H9 (cell line): ENCODE data around the gene GABBR2. TPM values are rescaled to one million over a fixed set of nuclear protein-coding genes. Genes with fewer than 3 reads are reported as not detected.

Experiments
- DNase-seq: peaks from one replicate; pipeline ENCODE4 v3.0.0-alpha.2; 2017
- H2AFZ ChIP-seq: one replicate; pipeline ENCODE4 v1.6.1; 2013; ENCODE audit warnings: mild to moderate bottlenecking, low read length, control low read depth, moderate library complexity
- H2AK5ac ChIP-seq: 2 replicates; pipeline ENCODE4 v1.6.1; 2013; ENCODE audit warnings: low read length, control low read depth, mixed read lengths; ENCODE audit not compliant: insufficient read length
- H2BK120ac ChIP-seq: one replicate; pipeline ENCODE4 v1.6.1; 2013; ENCODE audit warnings: low read depth, mild to moderate bottlenecking, low read length, control low read depth, inconsistent platforms; ENCODE audit not compliant: poor library complexity, severe bottlenecking
- H2BK12ac ChIP-seq: 2 replicates; pipeline ENCODE4 v1.6.1; 2013; ENCODE audit warnings: low read length, control low read depth, mixed read lengths, low read depth; ENCODE audit not compliant: insufficient read length
- H2BK15ac ChIP-seq: 2 replicates; pipeline ENCODE4 v1.6.1; 2013; ENCODE audit warnings: low read depth, low read length, control low read depth
- H2BK20ac ChIP-seq: one replicate; pipeline ENCODE4 v1.6.1; 2013; ENCODE audit warnings: low read depth, mild to moderate bottlenecking, low read length, control low read depth, inconsistent platforms; ENCODE audit not compliant: poor library complexity, severe bottlenecking
- H2BK5ac ChIP-seq: 2 replicates; pipeline ENCODE4 v1.6.1; 2013; ENCODE audit warnings: low read length, control low read depth, mixed read lengths; ENCODE audit not compliant: insufficient read length
- H3K14ac ChIP-seq: 2 replicates; pipeline ENCODE4 v1.6.1; 2013; ENCODE audit warnings: low read length, control low read depth; ENCODE audit not compliant: insufficient read depth
- H3K18ac ChIP-seq: 2 replicates; pipeline ENCODE4 v1.6.1; 2013; ENCODE audit warnings: low read depth, mild to moderate bottlenecking, mixed read lengths, low read length, control low read depth; ENCODE audit not compliant: insufficient read length
- H3K23ac ChIP-seq: 2 replicates; pipeline ENCODE4 v1.6.1; 2013; ENCODE audit warnings: low read length, control low read depth, mixed read lengths, low read depth; ENCODE audit not compliant: insufficient read length
- H3K23me2 ChIP-seq: 2 replicates; pipeline ENCODE4 v1.6.1; 2013; ENCODE audit warnings: low read depth, mild to moderate bottlenecking, mixed read lengths, low read length, control low read depth; ENCODE audit not compliant: insufficient read length, poor library complexity, severe bottlenecking
- H3K27ac ChIP-seq: 2 replicates; pipeline ENCODE4 v1.5.1; 2013; ENCODE audit warnings: low read length, control low read depth, mixed read lengths, low read depth; ENCODE audit not compliant: insufficient read length
- H3K27me3 ChIP-seq: 2 replicates; pipeline ENCODE4 v1.6.1; 2013; ENCODE audit warnings: low read length, control low read depth, inconsistent platforms; ENCODE audit not compliant: insufficient read depth
- H3K4ac ChIP-seq: 2 replicates; pipeline ENCODE4 v1.6.1; 2013; ENCODE audit warnings: low read depth, mild to moderate bottlenecking, control low read depth, inconsistent platforms, low read length, moderate library complexity
- H3K4me1 ChIP-seq: 2 replicates; pipeline ENCODE4 v1.6.1; 2013; ENCODE audit warnings: low read length, control low read depth, inconsistent platforms; ENCODE audit not compliant: insufficient read depth
- H3K4me2 ChIP-seq: 2 replicates; pipeline ENCODE4 v1.6.1; 2013; ENCODE audit warnings: low read length, control low read depth, mixed read lengths; ENCODE audit not compliant: insufficient read length, insufficient read depth
- H3K56ac ChIP-seq: 2 replicates; pipeline ENCODE4 v1.6.1; 2013; ENCODE audit warnings: low read depth, mild to moderate bottlenecking, mixed read lengths, low read length, control low read depth; ENCODE audit not compliant: insufficient read length
- H3K79me1 ChIP-seq: 2 replicates; pipeline ENCODE4 v1.6.1; 2013; ENCODE audit warnings: low read depth, mild to moderate bottlenecking, moderate library complexity, low read length, control low read depth, inconsistent platforms; ENCODE audit not compliant: insufficient read depth, poor library complexity, severe bottlenecking
- H3K79me2 ChIP-seq: 2 replicates; pipeline ENCODE4 v1.6.1; 2013; ENCODE audit warnings: low read length, control low read depth, inconsistent platforms; ENCODE audit not compliant: insufficient read depth
- H3K9ac ChIP-seq: 2 replicates; pipeline ENCODE4 v1.6.1; 2013; ENCODE audit warnings: low read length, control low read depth, mixed read lengths; ENCODE audit not compliant: insufficient read length; ENCODE audit errors: extremely low read depth
- H3K9me3 ChIP-seq: one replicate; pipeline ENCODE4 v1.6.1; 2013; ENCODE audit warnings: low read depth, low read length, inconsistent platforms; ENCODE audit not compliant: control insufficient read depth
- H3T11ph ChIP-seq: one replicate; pipeline ENCODE4 v1.6.1; 2013; ENCODE audit warnings: mild to moderate bottlenecking, low read length, control low read depth, inconsistent platforms
- H4K20me1 ChIP-seq: one replicate; pipeline ENCODE4 v1.6.1; 2013; ENCODE audit not compliant: control insufficient read depth, insufficient read length, insufficient read depth
- H4K5ac ChIP-seq: 2 replicates; pipeline ENCODE4 v1.6.1; 2013; ENCODE audit warnings: low read depth, mild to moderate bottlenecking, mixed read lengths, low read length, control low read depth; ENCODE audit not compliant: insufficient read length
- H4K8ac ChIP-seq: replicated peaks from 2 replicates; pipeline ENCODE4 v1.6.1; 2013; ENCODE audit warnings: low read length, control low read depth, mixed read lengths, low read depth; ENCODE audit not compliant: insufficient read length
- H4K91ac ChIP-seq: 2 replicates; pipeline ENCODE4 v1.6.1; 2013; ENCODE audit warnings: low read depth, mild to moderate bottlenecking, moderate library complexity, mixed read lengths, low read length, control low read depth; ENCODE audit not compliant: insufficient read length
- H3K27ac Mint-ChIP-seq, 3 experiments: 2 replicates in 2 of 3; 3 replicates in 1 of 3; pipeline ENCODE4 v1.8.0; 2020 to 2021; ENCODE audit warnings: mixed read lengths in 3 of 3, mild to moderate bottlenecking in 1 of 3, moderate library complexity in 1 of 3
- H3K27me3 Mint-ChIP-seq: 2 replicates; pipeline ENCODE4 v1.8.0; 2021; ENCODE audit warnings: low read depth, mild to moderate bottlenecking, moderate library complexity, mixed read lengths
- H3K36me3 Mint-ChIP-seq, 3 experiments: 2 replicates in 2 of 3; 3 replicates in 1 of 3; pipeline ENCODE4 v1.8.0; 2020 to 2021; ENCODE audit warnings: low read depth in 3 of 3, mixed read lengths in 3 of 3; ENCODE audit not compliant: insufficient read depth in 1 of 3
- H3K4me1 Mint-ChIP-seq, 2 experiments: 2 replicates each; pipeline ENCODE4 v1.8.0; 2020; ENCODE audit warnings: mixed read lengths in 2 of 2
- H3K4me3 Mint-ChIP-seq, 2 experiments: 2 replicates in 1 of 2; 3 replicates in 1 of 2; pipeline ENCODE4 v1.8.0; 2020 to 2021; ENCODE audit warnings: mild to moderate bottlenecking in 2 of 2, mixed read lengths in 2 of 2, moderate library complexity in 1 of 2
- H3K9me3 Mint-ChIP-seq, 2 experiments: 2 replicates in 1 of 2; 3 replicates in 1 of 2; pipeline ENCODE4 v1.8.0; 2020; ENCODE audit warnings: mild to moderate bottlenecking in 2 of 2, mixed read lengths in 2 of 2, moderate library complexity in 1 of 2
- WGBS: extraction: QIAGEN DNeasy Blood & Tissue Kit; methylation state at CpG from one replicate; pipeline ENCODE4 v1.1.7; 2013; ENCODE audit warnings: missing lambda C conversion rate, low lambda C conversion rate, mixed read lengths; ENCODE audit not compliant: insufficient read length; ENCODE audit errors: extremely low coverage; 5-methylcytosine and 5-hydroxymethylcytosine counted together
- total RNA-seq: library from RNA; stranded (reverse); gene quantifications from 2 replicates; pipeline ENCODE4 v1.2.1, GENCODE V29; 2021
- TF ChIP-seq, protein P1 (sequence below): fragments of 200-600 bp; sonication (generic); conservative IDR thresholded peaks from 3 replicates; pipeline ENCODE4 v1.8.0; 2021; ENCODE audit warnings: antibody characterized with exemption, mild to moderate bottlenecking

GABBR2 gene
- total RNA-seq, 1 experiment from 2014 or later, result 0.66 TPM

DNA sequence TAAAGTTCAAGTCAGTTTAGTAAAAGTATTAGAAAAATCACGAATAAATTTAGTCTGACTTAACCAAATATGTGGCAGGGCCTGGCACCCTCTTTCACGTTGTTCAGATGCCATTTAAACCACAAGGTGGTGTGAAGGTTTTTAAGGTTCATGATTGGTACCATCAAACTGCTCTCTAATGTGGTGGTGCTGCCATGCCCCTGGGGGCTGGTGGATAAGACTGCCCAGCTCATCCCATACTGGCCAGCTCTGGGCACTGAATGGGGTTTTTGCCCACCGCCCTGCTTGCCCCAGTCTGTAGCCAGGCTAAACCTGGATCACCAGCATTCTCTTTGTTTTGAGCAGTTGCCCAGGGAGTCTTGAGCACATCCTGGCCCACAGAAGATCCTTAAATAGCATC is 159.3 kb downstream of the GABBR2 start:
- peaks cover 5 to 6% of the 10 kb centered on the region in 2 experiments; a peak in 3 of 4 replicates for H3K4me1 Mint-ChIP-seq
- H3K23ac ChIP-seq, result no peak overlapping the region
- H3K27me3 ChIP-seq, result no peaks in the 10 kb centered on the region
- no peak overlapping the region for H2AK5ac ChIP-seq
- H3K79me2 ChIP-seq, result no peaks in the 10 kb centered on the region; the same call in 1 of the 2 replicates
- no peak overlapping the region for H4K8ac ChIP-seq
- H3K36me3 Mint-ChIP-seq, result no peaks in the 10 kb centered on the region
- no peak overlapping the region for H2BK20ac ChIP-seq
- no peaks in the 10 kb centered on the region for H3K4me1 ChIP-seq
- no peaks in the 10 kb centered on the region for H3K23me2 ChIP-seq
- peaks cover 5% of the 10 kb centered on the region for H3K27me3 Mint-ChIP-seq
- no peak overlapping the region for H4K91ac ChIP-seq
- no peak overlapping the region for H3K4me2 ChIP-seq
- H2BK5ac ChIP-seq, result no peak overlapping the region
- H2BK120ac ChIP-seq, result no peak overlapping the region
- no peak overlapping the region for H2BK15ac ChIP-seq
- H3T11ph ChIP-seq, result no peak overlapping the region
- TF ChIP-seq, protein P1, sequence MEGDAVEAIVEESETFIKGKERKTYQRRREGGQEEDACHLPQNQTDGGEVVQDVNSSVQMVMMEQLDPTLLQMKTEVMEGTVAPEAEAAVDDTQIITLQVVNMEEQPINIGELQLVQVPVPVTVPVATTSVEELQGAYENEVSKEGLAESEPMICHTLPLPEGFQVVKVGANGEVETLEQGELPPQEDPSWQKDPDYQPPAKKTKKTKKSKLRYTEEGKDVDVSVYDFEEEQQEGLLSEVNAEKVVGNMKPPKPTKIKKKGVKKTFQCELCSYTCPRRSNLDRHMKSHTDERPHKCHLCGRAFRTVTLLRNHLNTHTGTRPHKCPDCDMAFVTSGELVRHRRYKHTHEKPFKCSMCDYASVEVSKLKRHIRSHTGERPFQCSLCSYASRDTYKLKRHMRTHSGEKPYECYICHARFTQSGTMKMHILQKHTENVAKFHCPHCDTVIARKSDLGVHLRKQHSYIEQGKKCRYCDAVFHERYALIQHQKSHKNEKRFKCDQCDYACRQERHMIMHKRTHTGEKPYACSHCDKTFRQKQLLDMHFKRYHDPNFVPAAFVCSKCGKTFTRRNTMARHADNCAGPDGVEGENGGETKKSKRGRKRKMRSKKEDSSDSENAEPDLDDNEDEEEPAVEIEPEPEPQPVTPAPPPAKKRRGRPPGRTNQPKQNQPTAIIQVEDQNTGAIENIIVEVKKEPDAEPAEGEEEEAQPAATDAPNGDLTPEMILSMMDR, result no peak
- H3K79me1 ChIP-seq, result no peaks in the 10 kb centered on the region
- no peak overlapping the region for H2AFZ ChIP-seq
- H3K27ac Mint-ChIP-seq, result no peak overlapping the region
- H3K9me3 ChIP-seq, result no peaks in the 10 kb centered on the region
- no peak overlapping the region for H3K18ac ChIP-seq
- H3K4me3 Mint-ChIP-seq, result no peak overlapping the region
- H4K5ac ChIP-seq, result no peak overlapping the region
- H3K14ac ChIP-seq, result no peak overlapping the region
- no peak overlapping the region for H3K9ac ChIP-seq
- H3K56ac ChIP-seq, result no peak overlapping the region
- no peaks in the 10 kb centered on the region for H4K20me1 ChIP-seq
- no peak for DNase-seq
- no peaks in the 10 kb centered on the region for H3K9me3 Mint-ChIP-seq
- H3K4ac ChIP-seq, result no peak overlapping the region
- H3K27ac ChIP-seq, result no peak overlapping the region
- H2BK12ac ChIP-seq, result no peak overlapping the region
- no CpG with 5 or more reads among the region's 3 CpGs for WGBS
